Mesothelial cell of epicardium (in vitro differentiated cells): Measurements from ENCODE around the gene GK. TPM values are rescaled to one million over a fixed set of nuclear protein-coding genes. Genes with fewer than 3 reads are reported as not detected.

Experiments
- DNase-seq, 2 experiments: peaks; one replicate each; pipeline ENCODE4 v3.0.0; 2021; ENCODE audit warnings: low spot score in 2 of 2; ENCODE audit not compliant: unreplicated experiment in 2 of 2
- H3K27ac Mint-ChIP-seq: 2 replicates; pipeline ENCODE4 v1.8.0; 2021; ENCODE audit warnings: mixed read lengths
- H3K27me3 Mint-ChIP-seq: 2 replicates; pipeline ENCODE4 v1.8.0; 2021; ENCODE audit warnings: low read depth, mixed read lengths
- H3K36me3 Mint-ChIP-seq: 2 replicates; pipeline ENCODE4 v1.8.0; 2021; ENCODE audit warnings: mixed read lengths
- H3K4me1 Mint-ChIP-seq: 2 replicates; pipeline ENCODE4 v1.8.0; 2021; ENCODE audit warnings: mixed read lengths
- H3K4me3 Mint-ChIP-seq: 2 replicates; pipeline ENCODE4 v1.8.0; 2021; ENCODE audit warnings: mild to moderate bottlenecking, moderate library complexity, mixed read lengths
- H3K9me3 Mint-ChIP-seq: 2 replicates; pipeline ENCODE4 v1.8.0; 2021; ENCODE audit warnings: mixed read lengths
- CTCF ChIP-seq: fragments of 200-600 bp; sonication (generic); IDR thresholded peaks from one replicate; pipeline ENCODE4 v1.5.0; 2021; ENCODE audit warnings: antibody characterized with exemption; ENCODE audit not compliant: unreplicated experiment
- total RNA-seq: library from RNA; stranded (reverse); gene quantifications from 3 replicates; pipeline ENCODE4 v1.2.1, GENCODE V29; 2021

The GK gene
- total RNA-seq, 1 donor from 2014 or later: 8.0 TPM

- Mint-ChIP-seq H3K4me1 (peaks cover 10% of the 10 kb centered on the region), H3K36me3 (peaks cover 12% of the 10 kb centered on the region), H3K9me3 (no peaks in the 10 kb centered on the region), H3K4me3 (no peak overlapping the region), H3K27ac (no peak overlapping the region), H3K27me3 (no peaks in the 10 kb centered on the region)
- no peak for TF ChIP-seq CTCF
- no peak for DNase-seq
These were observed 21.6 kb downstream of the GK start for GRCh38 chrX:30674799-30675198.

GRCh38 chrX:30679369-30679768, 26.1 kb downstream of the GK start:
- TF ChIP-seq CTCF: no peak
- no peaks in the 10 kb centered on the region for H3K9me3 Mint-ChIP-seq
- no peak overlapping the region for H3K4me3 Mint-ChIP-seq
- peaks cover 10% of the 10 kb centered on the region for H3K36me3 Mint-ChIP-seq
- DNase-seq: no peak
- H3K27ac Mint-ChIP-seq: no peak overlapping the region
- H3K27me3 Mint-ChIP-seq: no peaks in the 10 kb centered on the region
- H3K4me1 Mint-ChIP-seq: peaks cover 5% of the 10 kb centered on the region

GRCh38 chrX:30680618-30681017, 27.4 kb downstream of the GK start:
- Mint-ChIP-seq H3K4me3 (no peak overlapping the region), H3K27ac (no peak overlapping the region), H3K27me3 (no peaks in the 10 kb centered on the region), H3K36me3 (peaks cover 7% of the 10 kb centered on the region), H3K4me1 (peaks cover 5% of the 10 kb centered on the region), H3K9me3 (no peaks in the 10 kb centered on the region)
- no peak for DNase-seq
- TF ChIP-seq CTCF: no peak

- H3K9me3 Mint-ChIP-seq: no peaks in the 10 kb centered on the region
- H3K36me3 Mint-ChIP-seq: peaks cover 4% of the 10 kb centered on the region
- H3K4me1 Mint-ChIP-seq: no peaks in the 10 kb centered on the region
- no peaks in the 10 kb centered on the region for H3K27me3 Mint-ChIP-seq
- H3K4me3 Mint-ChIP-seq: no peak overlapping the region
- H3K27ac Mint-ChIP-seq: no peak overlapping the region
- TF ChIP-seq CTCF: no peak
- DNase-seq: no peak
These were observed 35.4 kb downstream of the GK start for GRCh38 chrX:30688641-30689040.

- no peak overlapping the region for H3K27ac Mint-ChIP-seq
- H3K36me3 Mint-ChIP-seq: peaks cover 4% of the 10 kb centered on the region
- no peak for DNase-seq
- TF ChIP-seq CTCF: no peak
- no peaks in the 10 kb centered on the region for H3K27me3 Mint-ChIP-seq
- H3K9me3 Mint-ChIP-seq: no peaks in the 10 kb centered on the region
- no peak overlapping the region for H3K4me3 Mint-ChIP-seq
- no peaks in the 10 kb centered on the region for H3K4me1 Mint-ChIP-seq
These were observed 35.9 kb downstream of the GK start for GRCh38 chrX:30689116-30689515.

GRCh38 chrX:30690330-30690729, 37.1 kb downstream of the GK start:
- DNase-seq: no peak
- no peak for TF ChIP-seq CTCF

More at GRCh38 chrX:30690330-30690729, 37.1 kb downstream of the GK start:
- Mint-ChIP-seq H3K4me3 (no peak overlapping the region), H3K27ac (no peak overlapping the region), H3K9me3 (no peaks in the 10 kb centered on the region), H3K36me3 (peaks cover 4% of the 10 kb centered on the region), H3K27me3 (no peaks in the 10 kb centered on the region), H3K4me1 (peaks cover 1% of the 10 kb centered on the region)
